GM19438 (cell line): ENCODE measurements around the gene DHRS13.
"Not testable (repeated sequence)": the region's sequence is repeated elsewhere in the genome, so short reads cannot be mapped to it uniquely, and the experiment has no call there.

ENCODE experiments used
- ATAC-seq: cut with Tn5 transposase; IDR thresholded peaks from one replicate; pipeline ENCODE4 v1.9.1; 2021; ENCODE audit warnings: low read depth; ENCODE audit not compliant: unreplicated experiment

The DHRS13 gene

DNA sequence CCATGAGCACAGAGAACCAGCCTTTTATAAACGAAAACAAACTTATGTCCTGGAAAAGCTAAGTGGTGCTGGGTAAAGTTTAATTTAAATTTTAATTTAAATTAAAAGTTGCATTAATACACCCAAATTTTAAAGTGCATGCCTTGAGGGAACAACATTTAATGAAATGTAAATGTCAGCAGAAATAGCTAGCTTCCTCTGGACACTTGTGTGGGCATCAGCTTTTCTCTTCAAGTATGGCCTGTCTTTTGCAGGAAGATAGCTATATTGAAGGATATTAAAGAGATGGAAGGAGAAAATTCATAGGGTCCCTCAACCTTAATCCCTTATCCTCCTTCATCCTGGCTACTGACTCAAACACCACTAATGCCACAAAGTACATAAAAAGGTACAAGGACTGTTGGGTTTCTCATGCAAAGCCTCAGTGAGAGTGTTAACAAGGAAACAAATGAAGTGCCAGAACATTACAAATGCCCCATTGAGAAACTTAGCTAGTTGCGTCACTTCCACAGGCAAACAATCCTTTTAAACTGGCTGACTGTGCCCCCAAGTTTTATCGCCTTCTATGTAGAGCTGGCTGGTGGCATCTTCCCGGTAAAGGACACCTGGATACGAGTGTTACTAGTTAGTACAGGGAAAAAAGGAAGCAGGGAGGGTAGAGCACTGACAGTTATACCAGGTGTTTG is 34.3 kb upstream of the DHRS13 start:
- ATAC-seq: no peak

DNA sequence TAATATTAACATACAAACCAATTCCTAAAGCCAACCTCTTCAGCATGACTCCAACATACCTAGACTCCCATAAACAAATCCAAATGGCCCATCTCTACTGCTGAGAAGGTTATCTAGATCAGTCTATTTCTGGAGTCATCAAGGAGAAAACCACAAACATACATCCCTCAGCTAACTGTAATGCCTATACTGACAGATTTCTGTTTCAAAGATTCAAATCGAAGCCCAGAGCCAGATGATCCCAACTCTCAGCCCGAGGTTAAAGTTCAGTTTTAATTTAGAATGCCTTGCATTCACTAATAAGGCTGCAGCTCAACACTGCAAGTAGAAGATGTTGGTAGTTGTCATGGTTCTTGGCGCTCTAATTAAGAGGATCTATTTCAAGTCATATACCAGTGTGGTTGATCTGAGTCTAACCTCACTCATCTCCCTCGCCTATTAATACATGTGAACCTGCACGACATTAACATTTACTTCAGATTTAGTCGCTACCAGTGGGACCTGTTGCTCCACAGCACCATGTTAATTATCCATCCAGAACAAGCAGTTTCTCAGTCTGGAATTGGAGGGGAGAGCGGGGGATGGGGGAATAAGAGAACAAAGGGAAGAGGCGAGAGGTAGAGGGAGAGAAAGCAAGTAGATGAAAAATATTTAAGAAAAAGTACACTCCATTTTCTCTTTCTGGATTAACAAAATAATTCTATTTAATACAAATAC is 33.0 kb upstream of the DHRS13 start:
- ATAC-seq: no peak

DNA sequence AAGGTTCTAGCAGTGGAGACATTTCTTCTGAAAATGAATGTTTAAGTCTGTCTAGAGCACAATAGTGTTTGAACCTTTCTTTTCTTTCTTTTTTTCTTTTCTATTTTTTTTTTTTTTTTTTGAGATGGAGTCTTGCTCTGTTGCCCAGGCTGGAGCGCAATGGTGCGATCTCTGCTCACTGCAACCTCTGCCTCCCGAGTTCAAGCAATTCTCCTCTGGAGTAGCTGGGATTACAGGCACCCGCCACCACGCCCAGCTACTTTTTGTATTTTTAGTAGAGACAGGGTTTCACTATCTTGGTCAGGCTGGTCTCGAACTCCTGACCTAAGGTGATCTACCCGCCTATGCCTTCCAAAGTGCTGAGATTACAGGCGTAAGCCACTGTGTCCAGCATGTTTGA is 31.6 kb upstream of the DHRS13 start:
- ATAC-seq: not testable (repeated sequence)

DNA sequence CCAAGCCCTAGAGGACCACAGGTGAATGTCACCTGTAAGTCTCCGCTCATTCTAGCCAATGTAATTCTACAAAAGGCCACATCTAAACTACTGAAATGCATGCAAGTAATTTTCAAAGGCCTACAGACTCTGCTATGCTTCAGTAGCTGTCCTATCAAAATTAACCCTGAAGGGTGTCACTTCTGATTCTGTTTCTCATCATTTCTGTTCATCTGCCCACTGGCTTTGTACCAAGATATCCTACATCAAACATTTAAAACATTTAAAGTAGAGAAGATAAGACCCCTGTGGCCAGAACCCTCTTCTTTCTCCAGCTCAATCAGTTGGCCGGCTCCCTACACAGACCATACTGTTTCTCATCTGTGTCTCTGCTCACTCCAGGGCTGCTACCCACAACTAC is 26.9 kb upstream of the DHRS13 start:
- no peak for ATAC-seq

DNA sequence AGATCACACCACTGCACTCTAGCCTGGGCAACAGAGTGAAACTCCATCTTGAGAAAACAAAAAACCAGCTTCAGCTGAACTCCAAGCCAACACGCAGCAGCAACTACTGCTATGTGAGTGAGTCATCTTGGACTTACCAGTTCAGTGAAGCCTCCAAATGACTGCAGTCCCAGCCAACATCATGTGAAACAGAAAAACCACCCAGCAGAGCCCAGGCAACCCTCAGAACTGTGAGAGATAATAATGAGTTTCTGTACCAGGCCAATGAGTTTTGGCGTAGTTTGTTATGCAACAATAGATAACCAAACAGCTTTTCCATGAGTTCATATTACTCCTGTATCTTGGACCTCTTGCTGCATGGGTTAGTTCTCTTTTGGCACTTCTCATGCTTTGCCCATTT is 25.2 kb upstream of the DHRS13 start:
- no peak for ATAC-seq

DNA sequence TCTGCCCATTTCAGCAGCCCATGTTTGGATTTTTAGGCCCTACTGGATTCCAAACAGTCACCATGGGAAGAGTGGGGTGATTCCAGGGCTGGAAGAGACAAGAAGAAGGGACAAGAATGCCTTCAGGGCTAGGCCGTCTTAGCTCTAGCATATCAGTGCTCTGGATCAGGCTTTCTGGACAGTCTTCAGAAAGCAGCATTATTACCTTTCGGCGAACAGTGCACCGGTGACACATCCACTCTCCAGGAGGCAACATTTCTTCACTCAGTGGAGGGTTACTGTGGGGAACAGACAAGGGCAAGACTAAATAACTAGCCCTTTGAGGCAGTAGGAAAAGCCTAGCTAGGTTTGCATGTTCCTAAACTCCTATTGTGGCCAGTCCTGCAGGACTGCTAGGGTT is 23.9 kb upstream of the DHRS13 start:
- no peak for ATAC-seq

DNA sequence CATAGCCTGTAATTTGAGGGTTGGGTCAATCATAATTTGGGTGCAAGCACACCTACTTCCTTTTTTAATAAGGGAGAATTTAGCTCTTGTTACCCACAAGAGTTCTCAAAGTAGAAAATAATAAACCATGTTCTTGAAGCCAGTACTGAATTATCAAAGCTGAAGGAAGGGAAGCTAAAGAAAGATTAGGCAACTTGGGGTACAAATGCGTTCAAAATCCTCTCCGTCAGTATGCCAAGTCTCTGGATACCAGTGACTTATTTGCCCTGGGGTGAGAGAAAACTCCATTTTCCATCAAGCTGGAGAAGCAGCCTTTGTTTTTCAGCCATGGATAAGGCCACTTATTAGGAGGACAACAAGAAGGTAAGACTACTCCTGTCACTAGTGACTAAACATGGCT is 23.5 kb upstream of the DHRS13 start:
- no peak for ATAC-seq

DNA sequence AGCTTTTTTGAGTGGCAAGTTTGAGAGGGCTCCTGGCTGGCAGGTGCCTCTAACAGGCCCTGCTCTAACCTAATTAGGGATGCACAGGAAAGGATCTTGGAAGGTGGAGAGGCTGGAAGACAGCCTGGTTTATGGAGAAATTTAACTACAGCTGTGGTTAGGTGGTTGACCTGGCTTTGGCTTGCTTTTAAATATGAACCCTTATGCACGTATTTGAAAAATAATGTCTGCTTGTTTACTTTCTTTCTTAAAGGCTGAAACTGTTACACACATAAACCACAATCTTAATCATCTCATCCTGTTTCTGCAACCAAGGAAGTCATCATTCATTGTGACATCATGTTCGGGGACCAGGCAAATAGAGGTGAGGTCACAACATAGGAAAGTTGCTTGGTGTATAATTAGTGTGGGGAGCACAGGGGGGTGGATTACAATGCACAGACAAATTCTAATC is 23.1 kb upstream of the DHRS13 start:
- ATAC-seq: no peak

DNA sequence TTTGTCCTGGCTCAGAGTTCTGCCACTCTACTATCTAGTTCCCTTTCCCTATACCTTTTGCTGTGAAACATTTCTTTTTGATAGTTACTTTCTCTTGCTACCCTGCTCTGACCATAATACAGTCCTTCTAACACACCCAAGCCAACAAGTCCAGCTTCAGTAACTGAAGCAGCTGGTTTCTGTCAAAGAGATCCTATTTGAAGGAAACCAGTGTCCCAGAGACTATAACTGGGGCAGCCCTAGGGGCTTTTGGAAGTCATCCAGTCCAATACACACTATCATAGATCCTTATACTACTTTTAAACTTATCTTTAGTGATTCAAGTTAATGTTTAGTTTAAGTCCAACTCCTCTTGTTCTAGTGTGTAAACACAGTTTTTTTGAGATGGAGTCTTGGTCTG is 17.3 kb upstream of the DHRS13 start:
- ATAC-seq: no peak

DNA sequence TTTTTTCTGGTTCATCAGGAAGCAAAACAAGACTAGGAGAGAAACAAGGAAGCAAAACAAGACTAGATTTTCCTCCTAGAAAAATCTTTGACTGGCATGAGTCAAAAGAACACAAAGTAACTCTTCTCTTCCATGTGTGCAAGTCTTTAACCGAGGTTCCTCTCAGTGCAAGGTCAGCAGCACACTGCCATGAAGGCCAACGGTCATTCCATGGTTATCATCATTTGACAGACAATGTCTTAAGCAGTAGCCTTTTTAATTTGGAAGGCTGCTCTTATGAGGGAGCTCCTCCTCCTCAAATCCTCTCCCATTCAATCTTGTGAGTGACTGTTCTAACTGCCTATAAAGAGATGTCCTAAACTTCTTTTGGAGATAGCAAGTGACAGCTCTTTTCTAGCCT is 15.4 kb upstream of the DHRS13 start:
- ATAC-seq: no peak

DNA sequence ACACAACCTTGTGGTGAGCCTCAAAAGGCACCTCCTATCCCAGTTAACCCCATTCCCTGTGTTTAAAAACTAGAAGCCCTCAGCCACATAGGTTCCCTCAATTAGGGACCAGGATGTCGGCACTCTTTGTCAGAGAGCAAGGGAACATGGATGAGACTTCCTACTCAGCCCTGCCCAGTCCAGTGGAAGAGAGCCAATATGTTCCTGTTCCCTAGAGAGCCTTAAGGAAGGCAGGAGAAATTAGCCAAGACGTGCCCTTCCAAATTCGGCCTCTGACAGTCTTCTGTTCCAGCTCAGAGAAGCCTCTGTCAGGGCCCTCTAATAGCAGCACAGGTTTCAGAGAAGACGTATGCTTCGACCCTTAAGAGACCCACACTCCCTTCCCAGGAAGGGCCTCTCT is 14.6 kb upstream of the DHRS13 start:
- no peak for ATAC-seq

DNA sequence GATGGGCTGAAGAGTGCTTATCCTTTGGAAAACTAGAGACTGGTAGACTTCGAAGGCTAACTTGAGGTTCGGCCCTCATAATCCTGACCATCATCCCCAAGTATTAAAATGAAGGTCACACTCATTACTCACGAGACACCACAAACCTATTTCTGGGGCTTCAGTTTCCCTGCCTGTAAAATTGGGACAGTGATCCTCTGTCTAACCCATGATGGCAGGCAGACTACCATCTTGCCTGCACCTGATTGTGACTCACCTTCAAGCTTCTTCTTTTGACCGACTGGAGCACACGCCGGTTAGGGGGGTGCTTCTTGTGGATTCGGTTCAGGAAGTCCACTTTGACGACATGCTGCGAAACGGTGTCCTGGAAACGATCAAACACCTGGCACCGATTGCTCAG is 14.2 kb upstream of the DHRS13 start:
- no peak for ATAC-seq

DNA sequence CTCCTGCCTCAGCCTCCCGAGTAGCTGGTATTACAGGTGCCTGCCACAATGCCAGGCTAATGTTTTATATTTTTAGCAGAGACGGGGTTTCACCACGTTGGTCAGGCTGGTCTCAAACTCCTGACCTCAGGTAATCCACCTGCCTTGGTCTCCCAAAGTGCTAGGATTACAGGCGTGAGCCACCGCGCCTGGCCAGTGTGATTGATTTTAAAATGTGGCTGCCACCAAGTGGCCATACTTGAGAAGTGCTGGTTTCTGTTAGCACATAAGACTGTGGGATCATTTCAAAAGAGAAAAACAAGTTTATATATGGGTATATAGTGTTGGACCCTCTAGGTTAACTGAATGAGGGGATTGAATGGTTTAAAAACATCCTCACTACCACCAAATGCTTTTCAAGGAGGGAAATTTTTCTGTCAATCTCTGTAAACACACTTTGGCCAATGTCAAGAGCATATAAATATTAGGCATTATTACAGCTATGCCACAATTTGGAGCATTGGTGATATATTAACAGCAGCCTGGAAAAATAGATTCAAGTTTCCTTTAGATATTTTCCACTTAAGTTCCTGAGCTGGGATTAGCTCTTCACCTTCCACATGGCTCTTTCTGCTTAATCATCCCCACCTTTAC is 13.5 kb upstream of the DHRS13 start:
- no peak for ATAC-seq

DNA sequence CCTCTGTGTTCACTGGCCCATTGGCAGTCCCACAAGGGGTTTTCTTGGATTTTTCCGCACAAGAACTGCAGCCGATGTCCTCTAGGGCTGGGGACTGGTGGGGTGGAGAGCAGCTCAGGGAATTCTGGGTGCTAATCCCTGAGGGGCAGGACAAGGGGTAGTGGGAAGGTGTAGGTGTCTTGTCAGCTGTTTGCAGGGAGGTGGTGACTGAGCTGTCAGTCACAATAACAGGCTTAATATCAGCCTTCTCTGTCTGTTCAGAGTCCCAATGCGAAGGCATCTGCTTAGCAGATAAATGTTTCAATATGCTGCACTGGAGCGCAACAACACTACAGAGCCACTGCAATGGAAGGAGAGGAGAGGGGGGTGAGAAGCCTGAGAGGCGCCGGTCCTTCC is 10.1 kb upstream of the DHRS13 start:
- ATAC-seq: no peak

DNA sequence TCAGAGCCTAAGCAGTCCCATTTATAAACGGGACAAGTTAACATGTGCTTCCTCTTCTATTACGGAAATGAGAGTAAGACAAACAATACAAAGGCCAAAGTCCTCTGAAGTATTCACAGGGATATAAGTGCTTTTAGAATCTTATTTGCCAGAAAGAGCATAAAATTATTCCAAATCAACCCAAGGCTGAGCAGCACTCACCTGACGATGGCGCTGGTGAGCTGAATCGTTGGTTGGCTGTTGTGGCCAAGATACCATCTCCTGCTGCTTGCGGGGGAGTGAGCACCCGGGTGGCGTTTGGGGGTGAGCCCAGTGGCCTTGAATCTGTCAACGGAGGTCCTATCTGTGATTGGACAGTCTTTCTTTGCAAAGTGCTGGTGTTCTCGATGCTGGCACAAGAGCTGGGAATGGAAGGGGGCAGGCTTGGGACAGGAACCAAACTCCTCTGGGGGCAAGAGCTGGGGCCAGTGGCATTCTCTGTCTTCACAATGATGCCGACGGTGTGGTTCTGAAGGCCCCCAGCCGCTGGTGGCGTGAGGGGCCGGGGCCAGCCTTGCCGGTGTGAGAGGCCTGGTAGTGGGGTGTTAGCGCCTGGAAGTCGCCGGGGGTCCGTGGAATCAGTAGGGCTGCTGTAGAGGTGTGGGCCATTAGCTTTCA is 9.5 kb upstream of the DHRS13 start:
- ATAC-seq: no peak

DNA sequence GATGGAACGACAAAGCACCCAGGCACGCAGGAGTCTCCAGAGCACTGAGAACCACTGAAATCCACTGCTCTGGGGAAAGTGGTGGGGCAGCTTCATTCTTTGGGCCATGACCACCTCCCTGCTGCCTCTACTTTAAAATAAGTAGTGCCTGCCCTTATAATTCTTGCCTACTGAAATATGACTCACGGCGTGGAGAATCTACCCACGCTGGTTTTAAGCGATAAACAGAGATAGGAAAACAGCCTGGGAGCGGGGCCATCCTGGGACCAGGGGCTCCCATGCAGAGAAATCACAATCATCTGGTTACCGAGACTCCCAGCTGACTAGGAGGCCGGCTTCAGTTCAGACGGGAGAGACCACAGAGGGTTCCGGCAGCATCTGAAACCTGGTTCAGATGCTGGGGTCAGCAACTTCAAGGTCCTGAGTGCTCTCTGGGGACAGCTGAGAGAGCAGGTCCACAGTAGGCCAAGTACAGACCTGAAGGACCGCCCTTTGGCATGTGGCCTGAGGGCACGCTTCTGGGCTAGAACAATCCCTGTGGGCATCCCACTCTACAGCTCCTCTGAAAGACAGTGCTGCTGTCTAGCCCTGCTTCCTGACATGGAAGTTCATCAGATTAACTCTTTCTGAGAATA is 8.6 kb upstream of the DHRS13 start:
- ATAC-seq: no peak

DNA sequence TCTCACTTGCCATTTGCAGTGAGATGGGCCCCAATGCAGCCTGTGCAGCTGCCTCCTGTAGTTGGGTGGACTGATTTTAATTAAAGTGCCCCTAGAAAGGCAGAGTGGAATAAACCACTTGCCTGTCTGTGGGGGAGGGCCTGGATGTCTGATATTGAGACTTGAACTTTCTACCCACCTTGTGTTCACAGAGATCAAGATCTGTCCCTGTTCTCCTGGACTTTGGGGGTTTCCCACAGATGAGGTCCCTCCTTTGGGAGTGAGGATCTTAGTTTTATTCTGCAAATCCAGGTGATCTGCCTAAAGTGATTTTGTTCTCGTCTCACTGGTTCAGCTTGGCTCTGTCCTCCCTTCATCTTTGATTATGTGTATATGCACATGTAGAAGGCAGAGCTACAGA is 7.7 kb upstream of the DHRS13 start:
- no peak for ATAC-seq

DNA sequence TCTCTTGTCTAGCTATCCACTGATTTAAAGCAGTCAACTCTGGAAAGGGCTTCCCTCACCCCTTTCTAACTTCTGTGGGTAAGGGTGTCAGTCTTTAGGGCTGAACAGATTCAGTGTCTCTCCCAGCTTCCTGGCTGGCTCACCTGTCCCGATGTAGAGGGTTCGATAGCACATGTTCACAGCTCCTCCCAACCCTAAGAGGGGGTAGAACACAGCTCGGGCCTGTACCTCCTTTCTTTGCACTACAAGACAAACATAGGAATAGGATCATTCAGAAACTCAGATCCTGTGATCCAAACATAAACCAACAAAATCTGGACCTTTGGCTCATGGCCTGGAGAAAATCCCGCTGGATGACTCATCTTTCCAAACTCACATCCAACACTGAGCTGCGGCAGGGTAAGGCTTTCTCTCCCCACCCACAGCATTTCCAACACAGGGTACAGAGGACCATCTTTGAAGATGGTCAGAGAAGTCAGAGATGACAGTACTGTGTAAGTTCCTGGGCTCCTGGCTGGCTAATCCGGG is 5.8 kb upstream of the DHRS13 start:
- ATAC-seq: no peak

DNA sequence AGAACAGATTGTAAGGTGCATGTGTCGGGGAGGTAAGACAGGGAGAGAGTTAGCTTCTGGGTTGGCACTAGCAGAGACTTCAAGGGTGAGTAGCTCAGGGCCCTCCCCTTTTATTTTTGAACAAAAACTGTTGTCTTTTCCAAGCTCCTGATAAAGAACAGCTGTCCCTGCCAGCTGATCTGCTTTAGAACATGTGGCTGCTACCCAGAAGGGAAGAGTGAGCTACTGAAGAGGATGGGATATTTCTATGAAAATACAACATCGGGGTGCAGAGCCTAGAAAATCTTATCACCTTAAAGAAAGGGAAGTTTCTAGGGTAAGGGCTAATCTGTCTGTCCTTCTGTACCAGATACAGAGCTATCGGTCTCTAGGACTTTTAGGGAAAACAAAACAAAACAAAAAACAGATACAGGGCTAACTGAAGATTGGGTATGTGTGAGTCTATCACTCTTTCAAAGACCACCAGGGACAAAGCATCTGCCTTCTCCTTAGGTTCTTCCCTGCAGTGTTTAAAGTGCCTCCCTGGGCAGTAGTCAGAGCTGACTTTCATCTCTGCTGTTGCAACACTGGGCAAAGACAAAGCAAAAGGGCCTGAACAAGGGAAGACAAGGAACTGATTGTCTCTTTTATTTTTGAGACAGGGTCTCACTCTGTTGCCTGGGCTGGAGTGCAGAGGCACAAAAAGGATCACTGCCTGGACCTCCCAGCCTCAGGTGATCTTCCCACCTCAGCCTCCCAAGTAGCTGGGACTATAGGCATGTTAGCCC is 5.0 kb upstream of the DHRS13 start:
- ATAC-seq: no peak
